GM10248 (cell line): ENCODE measurements around the gene CKAP2L.

Experiments used
- CTCF ChIA-PET: fragments of 300-600 bp; sonication (Branson Sonifier 250); formaldehyde crosslinking; extraction: SDS; loops from one replicate; lab custom pipeline; 2021; ENCODE audit warnings: antibody characterized with exemption; lab: Yijun Ruan, JAX
- POLR2A ChIA-PET: fragments of 350-650 bp; sonication (Branson Sonifier 250); formaldehyde crosslinking; extraction: SDS; loops from one replicate; lab custom pipeline; 2020; ENCODE audit warnings: antibody characterized with exemption; lab: Yijun Ruan, JAX
- DNase-seq: peaks from one replicate; pipeline ENCODE4 v3.0.0; 2012; ENCODE audit errors: extremely low spot score
- CTCF ChIP-seq: IDR thresholded peaks from 2 replicates; pipeline ENCODE4 v1.5.1; 2012; ENCODE audit warnings: mild to moderate bottlenecking, low read depth; ENCODE audit errors: extremely low read depth, missing control alignments, control extremely low read depth

CKAP2L gene

GRCh38 chr2:112772911-112773475, 8.6 kb upstream of the CKAP2L start:
- ChIA-PET POLR2A (interaction anchor here (0.6 kb wide), 1 partner anchor 16 kb away, joined by 3 read pairs; no protein-coding TSS in a partner anchor), CTCF (interaction anchor here (1.1 to 2.5 kb wide), 7 partner anchors 14 to 169 kb away, joined by 3 to 13 read pairs (median 4); no protein-coding TSS in a partner anchor)
- DNase-seq = no peak
- TF ChIP-seq CTCF = no peak

- DNase-seq = no peak
- TF ChIP-seq CTCF = no peak
- ChIA-PET CTCF (interaction anchor here (0.7 to 1.8 kb wide), 5 partner anchors 9 to 169 kb away, joined by 3 to 4 read pairs (median 3); no protein-coding TSS in a partner anchor), POLR2A (interaction anchor here (0.6 kb wide), 1 partner anchor 17 kb away, joined by 3 read pairs; no protein-coding TSS in a partner anchor)
These were observed 7.9 kb upstream of the CKAP2L start for GRCh38 chr2:112772322-112772721.

- ChIA-PET POLR2A (no interaction called here), CTCF (interaction anchor here (0.8 to 3.6 kb wide), 6 partner anchors 8 to 173 kb away, joined by 3 to 15 read pairs (median 4); no protein-coding TSS in a partner anchor)
- no peak for TF ChIP-seq CTCF
- no peak for DNase-seq
These were observed 4.0 kb upstream of the CKAP2L start for GRCh38 chr2:112768432-112768831.

- no peak for TF ChIP-seq CTCF
- ChIA-PET CTCF (interaction anchor here (1.3 to 3.6 kb wide), 4 partner anchors 19 to 174 kb away, joined by 3 to 15 read pairs (median 6); no protein-coding TSS in a partner anchor), POLR2A (no interaction called here)
- DNase-seq = no peak
These were observed 3.4 kb upstream of the CKAP2L start for GRCh38 chr2:112767693-112768330.

GRCh38 chr2:112765251-112765650, 842 bp upstream of the CKAP2L start:
- CTCF ChIA-PET = no interaction called here
- no peak for DNase-seq
- POLR2A ChIA-PET = no interaction called here
- TF ChIP-seq CTCF = no peak

- POLR2A ChIA-PET = no interaction called here
These were observed 2.1 kb downstream of the CKAP2L start for GRCh38 chr2:112762276-112762675.

More at GRCh38 chr2:112762276-112762675, 2.1 kb downstream of the CKAP2L start:
- no peak for DNase-seq
- CTCF ChIA-PET = interaction anchor here (1.3 to 6.4 kb wide), 7 partner anchors 10 to 180 kb away, joined by 3 to 39 read pairs (median 4); no protein-coding TSS in a partner anchor
- no peak for TF ChIP-seq CTCF
